Measurements from ENCODE around the gene MEGF8. TPM values are rescaled to one million over a fixed set of nuclear protein-coding genes. Genes with fewer than 3 reads are reported as not detected.

MEGF8 gene
- total and polyA plus RNA-seq, 2 of the 8 experiments (the other 6 are each of a cell fraction or from before 2014, with no cell fraction given) = 13.0 to 23.7 TPM

GRCh38 chr19:42401365-42402303 is 76.2 kb downstream of the MEGF8 start (continued):
- TF ChIP-seq EGR1 (IDR thresholded peaks at IDR 0.05; ENCODE audit: borderline replicate concordance, low read depth, low read length) (0 out of 2 replicates have a peak, but pooled peaks have one; percentile 35), E2F6 (IDR thresholded peaks at IDR 0.05) (0 out of 2 replicates have a peak, but pooled peaks have one; percentile 16), SUZ12 (IDR thresholded peaks at IDR 0.05; ENCODE audit: low read length) (no peak), POLR2A (IDR thresholded peaks at IDR 0.05; ENCODE audit: control extremely low read depth in 1 of 2, low read depth in 2 of 2, low read length in 2 of 2) (peak; percentile 38 to 49; a peak in 2 of 3 replicates), POU5F1 (IDR thresholded peaks at IDR 0.05; ENCODE audit: low read depth, low read length) (no peak), BACH1 (IDR thresholded peaks at IDR 0.05; ENCODE audit: low read length) (peak; percentile 59), CTCF (IDR thresholded peaks at IDR 0.05; ENCODE audit: control extremely low read depth in 1 of 3, insufficient read depth in 1 of 3, low read depth in 1 of 3, low read length in 3 of 3) (peak; percentile 61 to 83 (median 79)), RBBP5 (IDR thresholded peaks at IDR 0.05; ENCODE audit: borderline replicate concordance, low read depth, low read length) (no peak), GTF2F1 (IDR thresholded peaks at IDR 0.05; ENCODE audit: borderline replicate concordance, low read depth, low read length) (peak; percentile 22; the same call in 1 of the 2 replicates), ZNF274 (IDR thresholded peaks at IDR 0.05; ENCODE audit: borderline replicate concordance, extremely low read depth, low read length) (no peak), CEBPB (IDR thresholded peaks at IDR 0.05; ENCODE audit: low read depth, low read length) (no peak), SP1 (IDR thresholded peaks at IDR 0.05; ENCODE audit: low read depth, low read length) (peak; percentile 93), NRF1 (IDR thresholded peaks at IDR 0.05; ENCODE audit: low read depth, low read length) (peak; percentile 33; the same call in 1 of the 2 replicates), NANOG (IDR thresholded peaks at IDR 0.05; ENCODE audit: insufficient read depth, low read depth, low read length, poor library complexity, severe bottlenecking) (no peak), SIRT6 (IDR thresholded peaks at IDR 0.05; ENCODE audit: low read length) (no peak)
- TF ChIP-seq, protein P1, sequence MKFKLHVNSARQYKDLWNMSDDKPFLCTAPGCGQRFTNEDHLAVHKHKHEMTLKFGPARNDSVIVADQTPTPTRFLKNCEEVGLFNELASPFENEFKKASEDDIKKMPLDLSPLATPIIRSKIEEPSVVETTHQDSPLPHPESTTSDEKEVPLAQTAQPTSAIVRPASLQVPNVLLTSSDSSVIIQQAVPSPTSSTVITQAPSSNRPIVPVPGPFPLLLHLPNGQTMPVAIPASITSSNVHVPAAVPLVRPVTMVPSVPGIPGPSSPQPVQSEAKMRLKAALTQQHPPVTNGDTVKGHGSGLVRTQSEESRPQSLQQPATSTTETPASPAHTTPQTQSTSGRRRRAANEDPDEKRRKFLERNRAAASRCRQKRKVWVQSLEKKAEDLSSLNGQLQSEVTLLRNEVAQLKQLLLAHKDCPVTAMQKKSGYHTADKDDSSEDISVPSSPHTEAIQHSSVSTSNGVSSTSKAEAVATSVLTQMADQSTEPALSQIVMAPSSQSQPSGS (IDR thresholded peaks at IDR 0.05; ENCODE audit: low read length) = 0 out of 2 replicates have a peak, but pooled peaks have one; percentile 51
- TF ChIP-seq, protein P2, sequence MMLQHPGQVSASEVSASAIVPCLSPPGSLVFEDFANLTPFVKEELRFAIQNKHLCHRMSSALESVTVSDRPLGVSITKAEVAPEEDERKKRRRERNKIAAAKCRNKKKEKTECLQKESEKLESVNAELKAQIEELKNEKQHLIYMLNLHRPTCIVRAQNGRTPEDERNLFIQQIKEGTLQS (IDR thresholded peaks at IDR 0.05; ENCODE audit: insufficient read depth, low read depth, low read length) = 0 out of 2 replicates have a peak, but pooled peaks have one; percentile 19
